Heart right ventricle (tissue), 16 donors: ENCODE measurements around the gene ARHGDIG. TPM values are rescaled to one million over a fixed set of nuclear protein-coding genes. Genes with fewer than 3 reads are reported as not detected.

ENCODE experiments used
- ATAC-seq, 8 donors: fragments of 200-7000 bp; cut with Tn5 transposase; one replicate each; pipeline ENCODE4 v1.9.1; 2020; ENCODE audit warnings: mild to moderate bottlenecking in 8 of 8, moderate library complexity in 8 of 8, moderate number of reproducible peaks in 1 of 8
- DNase-seq, 2 donors: peaks; one replicate each; pipeline ENCODE4 v3.0.0-alpha.2; 2020
- H3K27ac ChIP-seq, 10 donors: fragments of 200-600 bp; sonication (generic) in 2 of 10; one replicate each; pipeline versions ENCODE4 v1.5.0 to v1.8.0; 2020 to 2022; ENCODE audit warnings: mild to moderate bottlenecking in 3 of 10
- H3K27me3 ChIP-seq, 7 donors: fragments of 200-600 bp; one replicate each; pipeline ENCODE4 v1.8.0; 2021 to 2022; ENCODE audit warnings: mild to moderate bottlenecking in 2 of 7
- H3K36me3 ChIP-seq, 9 donors: fragments of 200-600 bp; sonication (generic) in 1 of 9; one replicate each; pipeline versions ENCODE4 v1.5.0 to v1.8.0; 2020 to 2022; ENCODE audit warnings: mild to moderate bottlenecking in 2 of 9
- H3K4me1 ChIP-seq, 9 donors: fragments of 200-600 bp; sonication (generic) in 1 of 9; one replicate each; pipeline versions ENCODE4 v1.5.0 to v1.8.0; 2020 to 2022; ENCODE audit warnings: mild to moderate bottlenecking in 4 of 9
- H3K4me3 ChIP-seq, 10 donors: fragments of 200-600 bp; sonication (generic) in 2 of 10; one replicate each; pipeline versions ENCODE4 v1.5.0 to v1.8.0; 2020 to 2022; ENCODE audit warnings: mild to moderate bottlenecking in 7 of 10, moderate library complexity in 2 of 10
- H3K9me3 ChIP-seq, 11 donors: fragments of 200-600 bp in 10 of 11; sonication (generic) in 2 of 11; one replicate each; pipeline versions ENCODE4 v1.5.0 to v1.8.0; 2013 to 2022; ENCODE audit warnings: mild to moderate bottlenecking in 2 of 11, control low read depth in 1 of 11, moderate library complexity in 1 of 11
- WGBS, 2 donors: extraction: QIAGEN DNeasy Blood & Tissue Kit; methylation state at CpG; one replicate each; pipeline ENCODE4 v1.1.7; 2013; ENCODE audit warnings: inconsistent platforms in 1 of 2; 5-methylcytosine and 5-hydroxymethylcytosine counted together
- intact Hi-C, 10 donors: fragments of 100-400 bp; cut with DNase I; formaldehyde crosslinking; loops; one replicate each; pipeline versions ENCODE4 v1.11.1 to v1.14.2; 2022
- polyA plus RNA-seq, 2 donors: library from polyadenylated mRNA; stranded (reverse); fragments of 200-250 nt; gene quantifications; one replicate each; pipeline ENCODE4 v1.2.3, GENCODE V29; 2013
- total RNA-seq, 10 donors: library from RNA; stranded (reverse); fragmentation: NEBNext Ultra II Directional in 3 of 10; extraction: Animal tissue kit (Norgen Biotek cat#: 25700) in 3 of 10; gene quantifications; one replicate each; pipeline versions ENCODE4 v1.2.1 to v1.2.4, GENCODE V29; 2021 to 2023
- TF ChIP-seq, protein P1 (sequence below), 9 donors: fragments of 200-600 bp; sonication (generic) in 2 of 9; IDR thresholded peaks; one replicate each; pipeline versions ENCODE4 v1.5.0 to v1.8.0; 2021 to 2022; ENCODE audit warnings: antibody characterized with exemption in 9 of 9, mild to moderate bottlenecking in 5 of 9, moderate library complexity in 1 of 9
- donor health status: Arrhythmogenic right ventricular cardiomyopathy.
- donor health status: ischemic (EF 13 %, LVEDD 7.1; RV severe dilation, severe dysfunction).
- donor health status: healthy with polysubstance abuse.
- donor health status: DM: no; HTN: yes; CAD: no.
- donor health status: DM: no; HTN: no; CAD: no.
- donor health status: ischemic (EF 25% LVEDD 6.9; RV normal size, moderate dysfunction).
- donor health status: ischemic (EF 25% LVEDD 5.7; RV mildly dilated, moderate dysfunction).
- donor health status: healthy.
- donor health status: DM: yes; HTN: yes; CAD: no.
- donor health status: Ischemic cardiomyopathy.
- donor health status: ischemic (EF 35%, LVEDD 5.7; RV mildly dilated, moderate dysfunction).
- donor health status: nonischemic (EF 11% LVEDD 7.7; RV severe dilation, severe dysfunction).
- donor health status: DM: yes; HTN: yes; CAD: no.
- donor health status: PGD.
- donor health status: ischemic (EF 29% LVEDD 5.4; RV normal size, mild dysfunction).
- donor health status: nonischemic (EF 23%, LVEDD 6.1; RV moderate dilation, normal function).

ARHGDIG gene
- total and polyA plus RNA-seq, 12 donors = 0.17 to 16.9 (median 9.1) TPM

DNA sequence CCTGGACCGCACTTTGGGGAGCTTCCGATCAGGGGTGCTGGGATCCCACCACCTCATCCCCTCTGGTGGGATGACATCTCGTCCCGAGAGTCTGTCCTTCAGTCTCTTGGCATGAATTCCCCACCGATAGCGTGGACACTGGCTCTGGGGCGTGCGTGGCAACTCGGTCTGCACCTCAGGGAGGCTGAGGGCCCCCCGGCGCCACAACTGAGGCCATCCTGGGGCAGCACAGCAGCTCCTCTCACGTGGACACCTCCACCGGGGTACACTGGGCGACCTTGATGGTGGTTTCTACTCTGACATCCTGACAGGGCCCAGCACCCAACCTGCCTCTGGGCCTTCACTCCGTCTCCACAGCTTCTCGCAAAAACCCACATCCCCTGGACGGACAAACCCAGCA is 11.1 kb downstream of the ARHGDIG start:
- H3K4me1 ChIP-seq = no peaks in the 10 kb centered on the region
- 90 to 96% methylated on average over 17 of the region's 17 CpGs for WGBS, 2 donors
- DNase-seq (no peak), ATAC-seq (no peak)
- H3K36me3 ChIP-seq = peaks cover 0 to 87% (median 17%) of the 10 kb centered on the region in 9 donors
- no peak overlapping the region for H3K4me3 ChIP-seq
- H3K27ac ChIP-seq = no peak overlapping the region
- intact Hi-C loops = no loop called here
- no peaks in the 10 kb centered on the region for H3K27me3 ChIP-seq
- H3K9me3 ChIP-seq = no peaks in the 10 kb centered on the region
- TF ChIP-seq, protein P1, sequence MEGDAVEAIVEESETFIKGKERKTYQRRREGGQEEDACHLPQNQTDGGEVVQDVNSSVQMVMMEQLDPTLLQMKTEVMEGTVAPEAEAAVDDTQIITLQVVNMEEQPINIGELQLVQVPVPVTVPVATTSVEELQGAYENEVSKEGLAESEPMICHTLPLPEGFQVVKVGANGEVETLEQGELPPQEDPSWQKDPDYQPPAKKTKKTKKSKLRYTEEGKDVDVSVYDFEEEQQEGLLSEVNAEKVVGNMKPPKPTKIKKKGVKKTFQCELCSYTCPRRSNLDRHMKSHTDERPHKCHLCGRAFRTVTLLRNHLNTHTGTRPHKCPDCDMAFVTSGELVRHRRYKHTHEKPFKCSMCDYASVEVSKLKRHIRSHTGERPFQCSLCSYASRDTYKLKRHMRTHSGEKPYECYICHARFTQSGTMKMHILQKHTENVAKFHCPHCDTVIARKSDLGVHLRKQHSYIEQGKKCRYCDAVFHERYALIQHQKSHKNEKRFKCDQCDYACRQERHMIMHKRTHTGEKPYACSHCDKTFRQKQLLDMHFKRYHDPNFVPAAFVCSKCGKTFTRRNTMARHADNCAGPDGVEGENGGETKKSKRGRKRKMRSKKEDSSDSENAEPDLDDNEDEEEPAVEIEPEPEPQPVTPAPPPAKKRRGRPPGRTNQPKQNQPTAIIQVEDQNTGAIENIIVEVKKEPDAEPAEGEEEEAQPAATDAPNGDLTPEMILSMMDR (IDR thresholded peaks at IDR 0.05) = no peak

DNA sequence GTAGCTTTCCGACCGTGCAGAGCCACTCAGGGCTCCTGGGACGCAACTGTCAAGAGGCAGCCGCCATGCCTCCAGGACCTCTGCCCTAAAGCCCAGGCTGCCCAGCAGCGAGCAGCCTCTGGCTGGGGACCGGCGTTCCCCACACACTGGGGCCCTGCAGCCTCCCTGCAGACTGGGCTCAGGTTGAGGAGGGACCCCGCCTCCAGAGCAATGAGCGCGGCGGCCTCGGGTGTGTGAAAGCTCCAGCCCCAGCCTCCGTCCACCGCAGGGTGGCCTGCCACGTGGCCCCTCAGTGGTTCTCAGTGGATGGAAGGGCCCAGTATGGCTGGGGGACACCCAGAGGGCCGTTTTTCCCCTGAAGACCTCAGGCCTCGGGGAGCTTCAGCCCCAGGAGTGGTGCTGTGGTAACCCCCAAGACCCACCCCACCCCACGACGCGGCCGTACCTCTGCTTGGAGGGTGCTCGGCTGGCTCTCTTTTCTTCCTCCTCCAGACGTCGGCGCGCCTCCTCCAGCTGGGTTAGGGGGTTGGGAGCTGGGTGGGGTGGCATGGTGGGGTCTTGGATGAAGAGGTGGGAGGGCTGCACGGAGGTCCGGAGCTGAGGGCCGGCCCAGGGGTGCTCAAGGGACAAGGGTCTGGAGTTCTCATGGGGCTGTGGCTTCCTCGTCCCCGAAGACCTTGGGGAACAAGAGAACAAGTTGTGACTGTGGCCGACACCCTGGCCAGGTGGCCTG is 12.8 kb downstream of the ARHGDIG start:
- no peak for DNase-seq
- ATAC-seq = no peak
- Histone ChIP-seq H3K4me1 (no peaks in the 10 kb centered on the region), H3K27ac (no peak overlapping the region), H3K27me3 (no peaks in the 10 kb centered on the region), H3K36me3 (peaks cover 0 to 86% (median 18%) of the 10 kb centered on the region in 9 donors), H3K9me3 (no peaks in the 10 kb centered on the region), H3K4me3 (no peak overlapping the region)
- TF ChIP-seq, protein P1 (IDR thresholded peaks at IDR 0.05) = no peak
- WGBS, 2 donors = 94% methylated on average over 30 to 32 of the region's 32 CpGs
- intact Hi-C loops = no loop called here

DNA sequence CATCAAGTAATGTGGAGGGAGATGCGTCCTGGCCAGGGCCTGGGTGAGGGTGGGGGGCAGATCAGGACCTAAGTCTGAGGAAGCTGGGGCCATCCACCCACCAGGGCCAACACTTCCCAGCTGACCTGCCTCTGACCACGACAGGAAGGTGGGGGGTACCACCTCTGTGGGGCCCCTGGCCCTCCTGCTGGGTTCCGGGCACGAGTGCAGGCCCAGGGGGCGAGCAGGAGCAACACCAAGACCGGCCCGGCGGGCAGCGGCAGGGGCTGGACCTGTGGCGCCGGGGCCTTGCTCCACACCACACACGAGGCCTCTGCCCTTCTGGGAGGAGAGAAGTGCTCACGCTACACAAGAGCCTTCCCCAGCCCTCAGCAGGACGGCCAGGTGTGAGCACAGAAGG is 15.9 kb downstream of the ARHGDIG start:
- no peak for DNase-seq
- 97% methylated on average over 14 of the region's 14 CpGs for WGBS, 2 donors

DNA sequence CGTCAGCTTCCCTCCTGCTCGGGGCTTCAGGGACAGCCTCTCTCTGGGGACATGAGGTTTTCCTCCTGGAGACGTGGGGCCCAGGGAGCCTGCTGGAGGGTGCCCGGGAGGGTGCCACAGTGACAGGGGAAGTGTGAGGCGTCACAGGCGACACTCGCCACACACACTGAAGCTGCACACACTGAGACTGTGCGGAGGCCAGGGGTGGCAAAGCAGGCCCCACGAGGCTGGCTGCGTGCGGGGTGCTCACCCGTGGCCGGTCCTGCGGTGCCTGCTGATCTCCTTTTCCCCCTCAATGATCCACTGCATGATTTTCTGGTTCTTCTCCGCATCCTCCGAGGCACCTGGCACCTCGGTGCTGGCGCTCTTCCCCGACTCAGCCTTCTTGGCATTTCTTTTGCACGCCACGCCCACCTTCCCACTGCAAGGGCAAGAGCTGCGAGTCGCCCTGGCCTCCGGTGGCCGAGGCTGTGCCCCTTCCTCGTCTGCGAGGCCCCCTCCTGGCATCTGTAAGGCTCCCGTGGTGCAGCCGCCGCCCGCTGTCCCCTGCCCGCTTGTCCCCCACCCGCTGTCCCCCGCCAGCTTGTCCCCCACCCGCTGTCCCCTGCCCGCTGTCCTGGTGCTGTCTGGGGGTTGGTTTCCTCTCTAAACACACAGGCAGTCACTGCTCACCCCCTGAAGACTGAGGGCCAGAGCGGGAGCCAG is 16.6 kb downstream of the ARHGDIG start:
- DNase-seq (no peak), ATAC-seq (peak in 1 of 8 donors; percentile 23)
- Histone ChIP-seq H3K27me3 (no peaks in the 10 kb centered on the region), H3K4me1 (no peaks in the 10 kb centered on the region), H3K9me3 (no peaks in the 10 kb centered on the region), H3K4me3 (no peak overlapping the region), H3K36me3 (peaks cover 0 to 76% (median 4%) of the 10 kb centered on the region in 9 donors), H3K27ac (no peak overlapping the region)
- intact Hi-C loops = no loop called here
- 93 to 94% methylated on average over 37 of the region's 37 CpGs for whole genome bisulfite sequencing, 2 donors
- TF ChIP-seq, protein P1 (IDR thresholded peaks at IDR 0.05) = no peak

More for the DNA sequence above, 15.9 kb downstream of the ARHGDIG start:
- no peaks in the 10 kb centered on the region for H3K9me3 ChIP-seq
- no peaks in the 10 kb centered on the region for H3K27me3 ChIP-seq
- intact Hi-C loops = no loop called here
- H3K4me1 ChIP-seq = no peaks in the 10 kb centered on the region
- H3K4me3 ChIP-seq = no peak overlapping the region
- peaks cover 0 to 76% (median 2%) of the 10 kb centered on the region in 9 donors for H3K36me3 ChIP-seq
- ATAC-seq = peak in 2 of 8 donors; percentile 12 to 21
- TF ChIP-seq, protein P1 (IDR thresholded peaks at IDR 0.05) = no peak
- H3K27ac ChIP-seq = no peak overlapping the region
